GM18873 (cell line): Measurements from ENCODE around the gene LRP1B.

Experiments used
- ATAC-seq: cut with Tn5 transposase; IDR thresholded peaks from one replicate; pipeline ENCODE4 v1.9.1; 2021; ENCODE audit warnings: mild to moderate bottlenecking, moderate library complexity, moderate number of reproducible peaks; ENCODE audit not compliant: unreplicated experiment, low FRiP score

The LRP1B gene

GRCh38 chr2:142044197-142044596, 86.6 kb downstream of the LRP1B start:
- no peak for ATAC-seq

DNA sequence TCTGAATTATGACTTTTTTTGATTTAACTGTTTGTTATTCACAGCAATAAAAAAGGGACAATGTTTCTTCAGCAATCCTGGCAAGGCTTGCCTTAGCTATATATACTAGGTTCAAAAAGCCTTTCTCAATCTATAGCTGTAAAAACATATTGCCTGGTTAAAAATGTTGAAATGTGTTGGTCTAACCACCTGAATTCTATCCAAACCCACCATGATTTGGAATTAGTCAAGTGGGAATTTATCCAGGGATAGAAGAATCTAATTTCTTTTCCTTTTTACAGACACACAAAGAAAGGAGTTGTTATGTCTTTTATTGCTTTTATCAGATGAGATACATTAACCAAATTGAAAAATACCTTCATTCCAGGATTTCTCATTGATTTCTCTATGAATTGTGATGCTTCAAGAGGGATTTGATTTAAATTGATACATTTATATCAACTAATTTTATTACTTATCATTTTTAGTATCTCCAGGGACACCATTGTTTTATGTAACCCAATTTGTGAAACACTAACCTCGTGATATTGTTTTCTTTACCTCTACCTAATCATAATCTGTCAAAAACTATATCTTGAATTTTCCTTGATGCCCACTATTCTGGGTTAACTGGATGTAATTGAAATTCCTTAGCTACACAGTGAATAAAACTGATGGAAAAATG, 88.1 kb downstream of the LRP1B start:
- ATAC-seq = no peak

- no peak for ATAC-seq
Observed at GRCh38 chr2:142041996-142042395, 88.8 kb downstream of the LRP1B start.

DNA sequence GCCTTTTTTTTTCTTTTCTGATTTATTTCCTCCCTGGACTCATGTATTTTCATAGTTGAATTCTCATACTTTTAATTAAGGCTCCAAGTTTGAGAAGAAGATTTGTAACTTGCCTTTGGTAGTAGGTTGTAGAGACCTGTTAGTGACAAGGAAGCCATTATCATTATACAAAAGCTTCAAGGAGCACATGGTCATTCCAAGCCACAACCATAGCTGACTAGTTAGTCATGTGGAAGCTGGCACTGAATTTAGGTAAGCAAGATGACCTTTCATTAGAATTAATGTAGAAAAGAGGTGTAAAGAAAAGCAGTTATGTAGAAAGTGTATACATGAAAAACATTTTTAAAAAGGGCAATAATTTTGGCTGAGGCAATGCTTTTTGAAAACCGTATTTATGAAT, 89.7 kb downstream of the LRP1B start:
- no peak for ATAC-seq

DNA sequence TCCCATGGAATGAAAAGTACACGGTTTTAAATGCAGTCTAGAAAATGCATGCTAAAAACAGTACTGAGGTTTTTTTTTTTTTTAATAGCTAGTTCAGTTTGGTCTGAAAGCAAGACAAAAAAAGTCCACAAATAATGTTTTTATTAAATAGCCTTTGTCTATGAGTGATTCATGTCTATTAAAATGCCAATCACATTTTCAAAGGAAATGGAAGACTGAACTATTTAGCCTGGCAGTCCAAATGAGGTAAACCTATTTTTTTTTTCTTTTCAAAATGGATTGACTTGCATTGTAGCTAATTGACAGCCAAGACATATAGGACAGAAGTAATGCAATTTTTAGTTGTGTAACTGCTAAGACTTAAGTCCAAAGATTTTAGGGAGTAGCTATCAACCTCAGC, 90.3 kb downstream of the LRP1B start:
- ATAC-seq = no peak

DNA sequence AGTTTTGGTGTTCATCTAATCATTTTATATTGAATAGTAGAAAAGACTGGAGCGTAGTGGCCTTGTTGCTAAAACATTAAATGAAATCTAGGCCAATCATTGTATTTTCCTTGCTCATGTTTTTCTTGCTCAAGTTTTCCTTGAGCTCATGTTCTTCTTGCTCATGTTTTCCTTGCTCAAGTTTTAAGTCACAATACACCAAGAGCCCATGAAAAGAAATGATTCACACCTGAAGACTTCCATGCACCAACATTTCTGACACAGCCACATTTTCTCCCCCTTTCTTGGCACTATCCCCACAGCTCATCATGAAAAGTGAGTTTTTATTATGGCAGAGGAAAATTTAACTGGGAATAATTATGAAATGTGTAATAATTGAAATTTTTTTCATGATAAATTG, 92.0 kb downstream of the LRP1B start:
- ATAC-seq = no peak

DNA sequence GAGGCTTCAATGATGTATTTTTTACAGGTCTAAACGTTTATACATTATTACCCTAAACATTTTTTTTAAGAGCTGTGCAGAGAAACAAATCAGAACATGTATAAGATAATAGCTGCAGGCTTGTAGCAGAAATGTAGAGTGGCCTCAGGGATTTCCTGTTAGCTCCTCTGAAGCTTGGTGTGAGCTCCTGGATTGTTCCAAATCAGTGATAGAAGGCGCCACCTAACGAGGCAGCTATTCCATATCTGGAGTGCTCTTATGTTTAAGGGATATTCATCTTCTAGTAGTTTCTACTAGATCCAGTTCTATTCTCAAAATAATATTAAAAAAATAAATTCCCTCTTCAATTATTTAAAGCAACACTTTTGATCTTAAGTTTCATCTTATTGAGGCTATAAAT, 93.1 kb downstream of the LRP1B start:
- no peak for ATAC-seq

DNA sequence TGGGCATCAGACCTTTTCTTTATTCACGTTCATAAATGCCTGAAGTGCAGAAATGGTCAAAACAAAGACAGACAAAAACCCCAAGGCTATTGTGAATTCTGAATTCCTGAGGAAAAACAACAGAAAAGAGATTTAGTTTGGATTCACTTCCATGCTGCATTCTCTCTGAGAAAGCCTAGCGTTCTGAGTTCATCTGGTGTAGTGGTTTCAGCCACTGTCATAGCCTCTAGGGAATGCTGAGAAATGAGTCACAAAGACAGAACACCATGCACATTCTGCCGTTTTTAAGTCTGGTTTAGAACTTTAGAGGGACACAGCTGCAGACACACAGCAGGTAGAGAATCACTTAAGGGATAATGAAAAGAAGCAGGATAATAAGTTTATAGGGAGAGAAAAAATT, 93.8 kb downstream of the LRP1B start:
- no peak for ATAC-seq

DNA sequence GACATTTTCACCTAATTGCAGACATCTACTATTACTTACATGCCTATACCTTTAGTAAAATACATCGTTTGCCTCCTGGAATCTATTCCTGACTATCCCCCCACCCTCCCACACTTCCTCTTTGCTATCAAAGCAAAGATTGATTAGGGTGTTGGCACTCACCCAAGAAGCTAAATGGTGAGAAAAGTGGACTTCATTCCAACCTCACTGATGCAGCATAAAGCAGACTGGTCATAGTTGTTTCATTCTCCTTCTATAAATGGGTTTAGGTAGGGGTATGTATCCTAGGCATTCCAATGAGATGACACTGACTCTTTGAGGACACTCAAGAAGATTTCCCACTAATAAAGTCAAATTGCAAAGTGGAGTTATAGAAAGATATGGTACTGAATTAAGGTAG, 97.4 kb downstream of the LRP1B start:
- ATAC-seq = no peak

DNA sequence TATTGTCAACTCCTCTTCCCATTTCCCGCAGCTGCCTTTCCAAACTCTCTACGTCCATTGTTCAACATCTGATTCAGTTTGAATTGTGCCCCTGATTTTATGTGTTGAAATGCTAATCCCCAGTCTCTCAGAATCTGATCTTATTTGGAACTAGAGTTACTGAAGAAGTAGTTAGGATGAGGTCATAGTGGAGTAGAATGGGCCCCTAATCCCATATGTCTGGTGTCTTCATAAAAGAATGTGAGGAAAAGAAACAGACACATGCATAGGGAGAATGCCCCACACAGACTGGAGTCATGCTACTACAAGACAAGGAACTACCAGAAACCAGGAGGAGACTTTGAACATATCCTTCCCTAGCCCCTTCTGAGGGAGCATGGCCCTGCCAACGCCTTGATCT, 99.2 kb downstream of the LRP1B start:
- ATAC-seq = no peak

GRCh38 chr2:142030735-142031134, 100.1 kb downstream of the LRP1B start:
- no peak for ATAC-seq

DNA sequence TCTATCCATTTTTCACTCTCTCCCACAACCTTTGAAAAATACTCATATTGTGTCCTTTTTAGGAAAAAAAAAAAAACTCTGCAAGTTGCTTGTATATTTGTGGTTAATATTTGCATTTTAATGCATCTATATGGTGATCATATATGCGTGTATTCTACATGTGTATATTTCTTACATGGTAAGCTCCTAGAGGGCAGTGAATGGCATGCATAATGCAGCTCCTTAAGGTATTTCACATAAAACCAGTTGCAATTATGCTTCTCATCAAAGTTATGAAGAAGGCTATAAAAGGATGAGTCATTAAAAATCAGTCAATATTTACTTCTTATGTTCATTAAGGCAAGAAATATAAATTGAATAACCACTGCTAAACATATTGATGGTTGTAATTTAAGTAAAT, 100.8 kb downstream of the LRP1B start:
- no peak for ATAC-seq

DNA sequence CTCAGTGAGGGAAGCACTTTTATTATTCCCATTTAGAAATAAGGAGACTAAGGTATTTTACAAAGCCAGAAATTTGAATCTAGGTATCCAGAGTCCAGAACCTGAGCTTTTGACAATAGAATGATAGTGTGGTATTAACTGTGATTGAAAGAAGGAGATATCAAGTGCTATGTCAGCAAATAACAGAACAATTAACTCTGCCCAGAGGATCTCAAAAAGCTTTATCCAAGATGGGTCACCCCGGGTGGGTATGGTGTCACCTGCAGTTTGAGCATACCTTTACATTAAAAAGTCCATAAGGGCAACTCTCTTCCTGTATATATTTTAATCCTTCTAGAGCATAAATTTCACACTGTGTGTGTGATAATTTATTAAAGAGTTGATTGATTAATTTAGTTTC, 105.4 kb downstream of the LRP1B start:
- ATAC-seq = no peak

DNA sequence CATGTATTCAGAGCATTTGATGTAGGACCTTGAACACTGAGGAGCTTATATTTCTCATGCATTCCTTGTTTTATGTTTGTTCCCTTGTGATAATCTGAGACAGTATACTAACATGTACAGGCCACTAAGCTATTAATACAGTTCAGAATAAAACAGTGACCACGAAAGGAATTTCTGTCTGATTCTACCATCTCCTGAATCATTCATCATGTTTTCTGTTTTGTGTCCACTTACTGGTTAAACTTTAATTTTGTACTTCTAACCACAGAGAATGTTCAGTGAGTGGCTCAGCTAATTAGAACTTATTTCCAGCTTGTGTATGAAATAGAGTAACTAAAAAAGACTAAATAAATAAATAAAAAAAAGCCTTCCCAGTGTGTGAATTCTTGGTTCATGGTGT, 110.4 kb downstream of the LRP1B start:
- no peak for ATAC-seq

DNA sequence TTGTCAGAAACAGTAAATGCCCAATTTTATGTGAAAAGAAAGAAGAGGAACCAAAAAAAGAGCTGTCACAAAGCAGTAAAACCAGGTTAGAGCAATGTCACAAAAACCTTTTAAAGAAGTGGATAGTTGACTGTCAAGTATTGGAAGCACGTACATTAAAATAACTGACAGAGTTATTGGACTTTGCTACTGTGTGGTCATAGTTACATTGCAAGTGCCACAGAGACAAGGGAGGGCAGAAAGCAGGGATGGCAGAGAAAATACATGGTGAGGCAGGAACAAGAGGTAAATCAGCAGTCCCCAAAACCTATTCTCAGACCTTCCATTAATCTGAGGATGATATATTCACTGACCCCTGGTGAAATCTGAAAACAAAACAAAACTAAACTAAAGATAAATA, 116.3 kb downstream of the LRP1B start:
- no peak for ATAC-seq

- no peak for ATAC-seq
Observed at GRCh38 chr2:142012797-142013196, 118.0 kb downstream of the LRP1B start.

DNA sequence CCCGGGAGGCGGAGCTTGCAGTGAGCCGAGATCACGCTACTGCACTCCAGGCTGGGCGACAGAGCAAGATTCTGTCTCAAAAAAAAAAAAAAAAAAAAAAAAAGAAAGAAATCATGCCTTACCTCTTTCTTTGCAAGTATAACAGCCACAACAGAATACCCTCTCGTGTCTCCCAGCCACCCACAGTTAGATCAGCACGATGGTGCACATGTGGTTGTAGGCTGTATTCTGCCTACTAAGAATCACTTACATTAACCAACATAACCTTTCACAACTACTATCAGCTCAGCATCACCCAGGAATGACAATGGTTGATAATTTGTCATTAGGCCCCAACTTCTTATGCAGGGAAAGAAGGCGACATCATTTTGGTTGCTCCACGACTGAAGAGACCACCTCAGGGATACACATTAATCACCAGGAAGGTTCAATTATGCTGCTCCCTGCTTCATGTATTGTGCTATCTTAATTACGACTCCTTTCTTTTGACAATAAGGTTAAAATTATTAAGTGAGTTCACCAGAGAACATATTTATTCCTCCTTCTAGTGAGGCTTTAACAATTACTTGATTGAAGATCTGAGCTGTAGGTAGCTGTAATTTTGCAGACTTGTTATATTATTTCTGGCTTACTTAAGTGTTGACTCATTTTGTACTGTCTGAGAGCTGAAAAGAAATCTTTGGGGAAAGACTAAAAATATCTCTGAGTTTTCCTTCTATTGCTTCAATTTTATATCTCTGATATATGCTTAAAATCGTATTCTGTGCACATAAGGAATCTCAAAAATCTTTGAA, 120.1 kb downstream of the LRP1B start:
- ATAC-seq = no peak

GRCh38 chr2:142008135-142008744, 122.6 kb downstream of the LRP1B start:
- no peak for ATAC-seq

DNA sequence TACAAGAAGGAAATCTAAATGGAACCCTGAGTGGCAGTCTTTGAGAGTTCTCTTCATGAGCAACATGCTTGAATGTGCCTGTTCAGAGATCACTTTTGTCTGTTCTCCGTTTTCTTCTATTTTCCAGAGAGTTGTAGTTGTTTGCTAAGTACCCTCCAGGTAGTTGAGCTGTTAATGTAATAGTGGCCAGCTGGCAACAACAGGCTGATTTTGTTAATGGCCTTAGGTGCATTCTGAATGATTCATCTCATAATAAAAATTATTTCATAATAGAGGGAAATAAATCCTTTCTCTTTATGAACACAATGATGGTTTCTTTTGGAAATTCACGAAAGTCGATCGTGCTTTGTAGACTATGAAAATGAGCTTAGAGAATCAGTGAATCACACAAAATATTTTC, 136.8 kb downstream of the LRP1B start:
- no peak for ATAC-seq

- no peak for ATAC-seq
Observed at GRCh38 chr2:141992695-141993094, 138.1 kb downstream of the LRP1B start.

DNA sequence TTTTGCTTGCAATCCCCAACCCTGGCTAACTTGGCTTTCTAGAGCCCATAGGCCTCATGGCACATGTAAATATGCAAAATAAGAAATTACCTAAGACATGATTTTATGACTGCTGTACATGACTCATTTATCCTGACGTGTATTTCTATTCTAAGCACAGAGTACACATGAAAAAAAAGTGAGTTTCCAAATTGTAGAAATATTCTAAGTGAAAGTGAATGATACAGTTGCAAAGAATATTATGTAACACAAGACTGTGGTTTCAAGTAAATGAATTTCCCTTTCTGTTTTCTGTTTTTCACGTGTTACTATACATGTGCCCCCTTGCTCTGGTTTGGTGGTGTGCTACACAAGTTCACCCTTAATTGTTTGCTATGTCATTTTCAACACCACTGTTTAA, 162.4 kb downstream of the LRP1B start:
- no peak for ATAC-seq

GRCh38 chr2:141967980-141968379, 162.8 kb downstream of the LRP1B start:
- ATAC-seq = no peak
